NCI-H1417 treated with DMSO at 0.1 percent for 48 hours (cell line): Measurements from ENCODE around the gene UGT1A4.
"Not testable (repeated sequence)": the region's sequence is repeated elsewhere in the genome, so short reads cannot be mapped to it uniquely, and the experiment has no call there.

ENCODE experiments used
- DNase-seq: peaks from one replicate; lab custom pipeline; 2025; lab: John Stamatoyannopoulos, UW

UGT1A4 gene

GRCh38 chr2:233750689-233751088, 32.2 kb downstream of the UGT1A4 start:
- not testable (repeated sequence) for DNase-seq

- not testable (repeated sequence) for DNase-seq
Measured at GRCh38 chr2:233751212-233752009, 32.9 kb downstream of the UGT1A4 start.

- DNase-seq, result no peak
Measured at GRCh38 chr2:233754872-233755611, 36.5 kb downstream of the UGT1A4 start.

GRCh38 chr2:233756429-233757081, 38.0 kb downstream of the UGT1A4 start:
- no peak for DNase-seq

GRCh38 chr2:233758141-233758540, 39.6 kb downstream of the UGT1A4 start:
- DNase-seq, result no peak

GRCh38 chr2:233758849-233759248, 40.3 kb downstream of the UGT1A4 start:
- no peak for DNase-seq

GRCh38 chr2:233760043-233760442, 41.5 kb downstream of the UGT1A4 start, which contains the start of gene UGT1A1:
UGT1A1 (plus strand) TSS chr2:233760270; CDS start chr2:233760288, 18 bp downstream.
- DNase-seq, result no peak

GRCh38 chr2:233761040-233761769, 42.7 kb downstream of the UGT1A4 start:
- no peak for DNase-seq

- no peak for DNase-seq
Measured at GRCh38 chr2:233764264-233764663, 45.7 kb downstream of the UGT1A4 start.

GRCh38 chr2:233764761-233765160, 46.2 kb downstream of the UGT1A4 start:
- no peak for DNase-seq

- DNase-seq, result no peak
Measured at GRCh38 chr2:233766416-233766815, 47.9 kb downstream of the UGT1A4 start.

GRCh38 chr2:233768076-233768475, 49.5 kb downstream of the UGT1A4 start:
- no peak for DNase-seq

- DNase-seq, result no peak
Measured at GRCh38 chr2:233769260-233769659, 50.7 kb downstream of the UGT1A4 start.

GRCh38 chr2:233772153-233772552, 53.6 kb downstream of the UGT1A4 start:
- no peak for DNase-seq

GRCh38 chr2:233772583-233772982, 54.0 kb downstream of the UGT1A4 start:
- DNase-seq, result no peak

- DNase-seq, result no peak
Measured at GRCh38 chr2:233773854-233774253, 55.3 kb downstream of the UGT1A4 start.

GRCh38 chr2:233775414-233775813, 56.9 kb downstream of the UGT1A4 start:
- no peak for DNase-seq

- no peak for DNase-seq
Measured at GRCh38 chr2:233778030-233778429, 59.5 kb downstream of the UGT1A4 start, which contains the start of gene MROH2A. MROH2A (plus strand) TSS chr2:233778330; CDS start chr2:233779359, 1,029 bp downstream.

GRCh38 chr2:233779722-233780121, 61.2 kb downstream of the UGT1A4 start:
- DNase-seq, result no peak

- DNase-seq, result no peak
Measured at GRCh38 chr2:233780771-233781170, 62.2 kb downstream of the UGT1A4 start.

GRCh38 chr2:233789554-233789953, 71.0 kb downstream of the UGT1A4 start:
- no peak for DNase-seq
